HG03442 (cell line): ENCODE data around the gene LHPP.

ENCODE experiments used
- ATAC-seq: cut with Tn5 transposase; IDR thresholded peaks from one replicate; pipeline ENCODE4 v1.9.1; 2021; ENCODE audit warnings: mild to moderate bottlenecking, moderate library complexity; ENCODE audit not compliant: unreplicated experiment

LHPP gene

GRCh38 chr10:124637746-124638145 is 176.1 kb downstream of the LHPP start:
- no peak for ATAC-seq

GRCh38 chr10:124639206-124639605 is 177.6 kb downstream of the LHPP start:
- ATAC-seq = no peak

- ATAC-seq = no peak
Measured at GRCh38 chr10:124639646-124640045, 178.0 kb downstream of the LHPP start.

GRCh38 chr10:124640056-124640455 is 178.4 kb downstream of the LHPP start:
- ATAC-seq = no peak

GRCh38 chr10:124640538-124641231 is 179.1 kb downstream of the LHPP start:
- ATAC-seq = peak; percentile 48

- peak; percentile 57 for ATAC-seq
Measured at GRCh38 chr10:124641282-124642087, 179.9 kb downstream of the LHPP start.

GRCh38 chr10:124642088-124642710 is 180.6 kb downstream of the LHPP start:
- no peak for ATAC-seq

GRCh38 chr10:124643330-124644009 is 181.8 kb downstream of the LHPP start:
- no peak for ATAC-seq

- no peak for ATAC-seq
Measured at GRCh38 chr10:124644236-124644635, 182.6 kb downstream of the LHPP start.

- ATAC-seq = no peak
Measured at GRCh38 chr10:124644771-124645415, 183.3 kb downstream of the LHPP start.

GRCh38 chr10:124645467-124646095 is 184.0 kb downstream of the LHPP start:
- ATAC-seq = no peak

- ATAC-seq = no peak
Measured at GRCh38 chr10:124646483-124647352, 185.1 kb downstream of the LHPP start.

- peak; percentile 65 for ATAC-seq
Measured at GRCh38 chr10:124647421-124648130, 186.0 kb downstream of the LHPP start.

- no peak for ATAC-seq
Measured at GRCh38 chr10:124648131-124648475, 186.5 kb downstream of the LHPP start.

GRCh38 chr10:124648738-124649137 is 187.1 kb downstream of the LHPP start:
- no peak for ATAC-seq

- no peak for ATAC-seq
Measured at GRCh38 chr10:124649214-124649613, 187.6 kb downstream of the LHPP start.

- no peak for ATAC-seq
Measured at GRCh38 chr10:124650263-124650662, 188.6 kb downstream of the LHPP start.

- no peak for ATAC-seq
Measured at GRCh38 chr10:124650820-124651401, 189.3 kb downstream of the LHPP start.
